DOHH2 (cell line): ENCODE data around the gene DPYD.

Source experiments
- H3F3A ChIP-seq: fragments of 200-600 bp; sonication (generic), shearing (Covaris generic); 2 replicates; pipeline ENCODE4 v1.6.0; 2016; ENCODE audit warnings: antibody characterized with exemption, mild to moderate bottlenecking; ENCODE audit not compliant: control insufficient read depth, insufficient read depth
- H3K27ac ChIP-seq: fragments of 200-600 bp; sonication (generic); 2 replicates; pipeline ENCODE4 v1.5.1; 2014; ENCODE audit warnings: low read depth, mild to moderate bottlenecking, low read length, moderate library complexity
- H3K27me3 ChIP-seq: fragments of 200-600 bp; sonication (generic); 2 replicates; pipeline ENCODE4 v1.6.1; 2014; ENCODE audit warnings: mild to moderate bottlenecking, low read length, mixed read lengths; ENCODE audit not compliant: control insufficient read depth
- H3K36me3 ChIP-seq: fragments of 200-600 bp; sonication (generic); 2 replicates; pipeline ENCODE4 v1.6.1; 2014; ENCODE audit warnings: mild to moderate bottlenecking, low read length, moderate library complexity, mixed read lengths; ENCODE audit not compliant: control insufficient read depth
- H3K4me1 ChIP-seq: fragments of 200-600 bp; sonication (generic); 2 replicates; pipeline ENCODE4 v1.6.1; 2014; ENCODE audit warnings: mild to moderate bottlenecking, low read length, mixed read lengths; ENCODE audit not compliant: control insufficient read depth
- H3K4me2 ChIP-seq: fragments of 200-600 bp; sonication (generic); 2 replicates; pipeline ENCODE4 v1.6.0; 2014; ENCODE audit warnings: mild to moderate bottlenecking, low read length, moderate library complexity
- H3K4me3 ChIP-seq: fragments of 200-600 bp; sonication (generic); 2 replicates; pipeline ENCODE4 v1.5.1; 2014; ENCODE audit warnings: mild to moderate bottlenecking, low read length, mixed read lengths
- H3K79me2 ChIP-seq: fragments of 200-600 bp; sonication (generic); 2 replicates; pipeline ENCODE4 v1.6.1; 2014; ENCODE audit warnings: mild to moderate bottlenecking, low read length, mixed read lengths; ENCODE audit not compliant: control insufficient read depth
- H3K9me2 ChIP-seq: fragments of 200-600 bp; sonication (generic); replicated peaks from 2 replicates; pipeline ENCODE4 v1.6.1; 2014; ENCODE audit warnings: mild to moderate bottlenecking, low read length, mixed read lengths; ENCODE audit not compliant: control insufficient read depth
- H3K9me3 ChIP-seq: fragments of 200-600 bp; sonication (generic); 2 replicates; pipeline ENCODE4 v1.6.1; 2014; ENCODE audit warnings: antibody characterized with exemption, low read length, mixed read lengths; ENCODE audit not compliant: control insufficient read depth, insufficient read depth
- H4K20me1 ChIP-seq: fragments of 200-600 bp; sonication (generic); 2 replicates; pipeline ENCODE4 v1.6.0; 2014; ENCODE audit warnings: low read depth, mild to moderate bottlenecking, antibody characterized with exemption, low read length, moderate library complexity; ENCODE audit not compliant: control insufficient read depth, insufficient read depth
- CTCF ChIP-seq: fragments of 200-600 bp; sonication (generic); IDR thresholded peaks from one replicate; pipeline ENCODE4 v1.5.1; 2014; ENCODE audit warnings: antibody characterized with exemption, mild to moderate bottlenecking, low read depth, low read length; ENCODE audit not compliant: poor library complexity, severe bottlenecking
- EZH2phosphoT487 ChIP-seq: fragments of 200-600 bp; sonication (generic); IDR thresholded peaks from 2 replicates; pipeline ENCODE4 v1.6.1; 2017; ENCODE audit warnings: borderline replicate concordance, mild to moderate bottlenecking, antibody characterized with exemption, low read length, moderate library complexity, mixed read lengths

DPYD gene

DNA sequence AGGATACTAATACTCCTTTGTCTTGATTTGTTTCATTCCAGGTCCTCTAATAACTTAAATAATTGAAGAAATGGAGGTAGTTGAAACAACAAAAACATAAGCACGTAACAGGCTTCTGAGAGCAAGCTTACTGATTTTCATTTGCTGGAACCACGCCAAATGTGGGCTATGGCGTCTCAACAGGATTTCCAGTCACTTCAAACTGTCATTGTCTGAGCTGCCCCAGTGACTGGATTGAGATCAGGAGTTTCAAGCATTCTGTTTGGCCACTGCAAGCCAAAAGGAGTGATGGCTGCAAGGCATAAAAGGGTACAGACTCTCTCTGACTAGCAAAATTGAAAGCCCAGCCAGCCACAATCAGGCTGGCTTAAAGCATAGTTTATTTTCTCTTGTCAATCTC is 289.9 kb downstream of the DPYD start:
- Histone ChIP-seq H3K27ac (no peak overlapping the region), H3K27me3 (no peaks in the 10 kb centered on the region), H3K4me1 (no peaks in the 10 kb centered on the region), H3K79me2 (no peaks in the 10 kb centered on the region), H3K4me3 (no peak overlapping the region), H3K36me3 (no peaks in the 10 kb centered on the region), H3K9me2 (no peaks in the 10 kb centered on the region), H3K4me2 (no peak overlapping the region), H3K9me3 (no peaks in the 10 kb centered on the region), H4K20me1 (no peaks in the 10 kb centered on the region), H3F3A (no peaks in the 10 kb centered on the region)
- TF ChIP-seq CTCF (no peak), EZH2phosphoT487 (no peak)

GRCh38 chr1:97630281-97630680 is 290.6 kb downstream of the DPYD start:
- no peaks in the 10 kb centered on the region for H3K36me3 ChIP-seq
- H3K79me2 ChIP-seq: no peaks in the 10 kb centered on the region
- H3K4me1 ChIP-seq: no peaks in the 10 kb centered on the region
- H3F3A ChIP-seq: no peaks in the 10 kb centered on the region
- H3K4me3 ChIP-seq: no peak overlapping the region
- no peaks in the 10 kb centered on the region for H3K27me3 ChIP-seq
- no peaks in the 10 kb centered on the region for H3K9me2 ChIP-seq
- no peaks in the 10 kb centered on the region for H3K9me3 ChIP-seq
- no peak overlapping the region for H3K4me2 ChIP-seq
- no peak overlapping the region for H3K27ac ChIP-seq
- H4K20me1 ChIP-seq: no peaks in the 10 kb centered on the region
- TF ChIP-seq CTCF: no peak
- TF ChIP-seq EZH2phosphoT487: no peak

GRCh38 chr1:97623220-97623619 is 297.6 kb downstream of the DPYD start:
- Histone ChIP-seq H3F3A (no peaks in the 10 kb centered on the region), H3K4me1 (no peaks in the 10 kb centered on the region), H3K9me2 (no peaks in the 10 kb centered on the region), H3K27me3 (no peaks in the 10 kb centered on the region), H3K79me2 (no peaks in the 10 kb centered on the region), H3K4me2 (no peak overlapping the region), H3K36me3 (no peaks in the 10 kb centered on the region), H3K27ac (no peak overlapping the region), H4K20me1 (no peaks in the 10 kb centered on the region), H3K4me3 (no peak overlapping the region), H3K9me3 (no peaks in the 10 kb centered on the region)
- no peak for TF ChIP-seq CTCF
- no peak for TF ChIP-seq EZH2phosphoT487

DNA sequence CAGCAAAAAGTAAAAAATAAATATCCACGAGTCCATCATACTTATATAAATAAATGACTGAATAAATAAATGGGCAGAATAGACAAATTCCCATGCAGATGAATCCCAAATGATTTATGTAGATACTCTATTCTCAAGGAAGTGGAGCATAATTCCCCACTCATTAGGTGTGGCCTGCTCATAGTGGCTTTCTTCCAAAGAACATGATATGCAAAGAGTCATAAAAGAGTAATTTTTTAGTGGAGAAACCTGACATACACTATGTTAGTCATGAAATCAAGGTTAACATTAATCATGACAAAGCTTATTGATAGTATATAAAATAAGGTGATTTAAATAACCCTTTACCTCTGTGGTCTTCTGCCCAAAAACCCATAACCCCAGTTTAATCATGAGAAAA is 298.9 kb downstream of the DPYD start:
- Histone ChIP-seq H3K27me3 (no peaks in the 10 kb centered on the region), H3F3A (no peaks in the 10 kb centered on the region), H3K4me2 (no peak overlapping the region), H3K36me3 (no peaks in the 10 kb centered on the region), H3K4me1 (no peaks in the 10 kb centered on the region), H3K9me3 (no peaks in the 10 kb centered on the region), H3K79me2 (no peaks in the 10 kb centered on the region), H4K20me1 (no peaks in the 10 kb centered on the region), H3K4me3 (no peak overlapping the region), H3K27ac (no peak overlapping the region), H3K9me2 (no peaks in the 10 kb centered on the region)
- TF ChIP-seq CTCF: no peak
- no peak for TF ChIP-seq EZH2phosphoT487
